SK-N-DZ (cell line): ENCODE data around the gene CNTNAP5.

Experiments used
- DNase-seq: peaks from one replicate; pipeline ENCODE4 v3.0.0-alpha.2; 2015; ENCODE audit warnings: low spot score

CNTNAP5 gene

GRCh38 chr2:124151691-124152090 lies 126.6 kb downstream of the CNTNAP5 start:
- no peak for DNase-seq

GRCh38 chr2:124153713-124154112 lies 128.6 kb downstream of the CNTNAP5 start:
- DNase-seq = no peak

- DNase-seq = no peak
These were observed 134.1 kb downstream of the CNTNAP5 start for GRCh38 chr2:124159166-124159565.

- DNase-seq = no peak
These were observed 136.5 kb downstream of the CNTNAP5 start for GRCh38 chr2:124161542-124161941.

GRCh38 chr2:124162256-124162655 lies 137.2 kb downstream of the CNTNAP5 start:
- no peak for DNase-seq

- DNase-seq = no peak
These were observed 138.8 kb downstream of the CNTNAP5 start for GRCh38 chr2:124163840-124164239.

- no peak for DNase-seq
These were observed 140.6 kb downstream of the CNTNAP5 start for GRCh38 chr2:124165698-124166097.

- DNase-seq = no peak
These were observed 146.5 kb downstream of the CNTNAP5 start for GRCh38 chr2:124171472-124172063.

GRCh38 chr2:124178719-124179118 lies 153.6 kb downstream of the CNTNAP5 start:
- no peak for DNase-seq

GRCh38 chr2:124180635-124181034 lies 155.5 kb downstream of the CNTNAP5 start:
- DNase-seq = no peak

GRCh38 chr2:124186801-124187200 lies 161.7 kb downstream of the CNTNAP5 start:
- no peak for DNase-seq

GRCh38 chr2:124187948-124188347 lies 162.9 kb downstream of the CNTNAP5 start:
- no peak for DNase-seq

GRCh38 chr2:124193706-124194105 lies 168.6 kb downstream of the CNTNAP5 start:
- DNase-seq = no peak

- DNase-seq = no peak
These were observed 176.6 kb downstream of the CNTNAP5 start for GRCh38 chr2:124201713-124202112.

GRCh38 chr2:124209441-124209840 lies 184.4 kb downstream of the CNTNAP5 start:
- no peak for DNase-seq

GRCh38 chr2:124211461-124211860 lies 186.4 kb downstream of the CNTNAP5 start:
- DNase-seq = no peak

- DNase-seq = no peak
These were observed 189.0 kb downstream of the CNTNAP5 start for GRCh38 chr2:124213977-124214587.

- DNase-seq = no peak
These were observed 221.1 kb downstream of the CNTNAP5 start for GRCh38 chr2:124246170-124246569.

- DNase-seq = no peak
These were observed 223.3 kb downstream of the CNTNAP5 start for GRCh38 chr2:124248386-124248785.

GRCh38 chr2:124250433-124250832 lies 225.3 kb downstream of the CNTNAP5 start:
- no peak for DNase-seq

- no peak for DNase-seq
These were observed 229.5 kb downstream of the CNTNAP5 start for GRCh38 chr2:124254621-124255020.

- DNase-seq = no peak
These were observed 232.0 kb downstream of the CNTNAP5 start for GRCh38 chr2:124257120-124257519.

- no peak for DNase-seq
These were observed 233.2 kb downstream of the CNTNAP5 start for GRCh38 chr2:124258140-124258880.
